EH (cell line): Measurements from ENCODE around the gene GREB1.

Experiments
- DNase-seq: peaks from one replicate; pipeline ENCODE4 v3.0.0-alpha.2; 2015; ENCODE audit warnings: low read depth

GREB1 gene

GRCh38 chr2:11562011-11562410 is 28.2 kb downstream of the GREB1 start:
- no peak for DNase-seq

GRCh38 chr2:11562476-11562875 is 28.6 kb downstream of the GREB1 start:
- DNase-seq, result no peak

- DNase-seq, result no peak
Observed at GRCh38 chr2:11563784-11564666, 30.2 kb downstream of the GREB1 start.

- no peak for DNase-seq
Observed at GRCh38 chr2:11564816-11565567, 31.1 kb downstream of the GREB1 start.

GRCh38 chr2:11566383-11566782 is 32.5 kb downstream of the GREB1 start:
- DNase-seq, result no peak

GRCh38 chr2:11567631-11568031 is 33.8 kb downstream of the GREB1 start:
- DNase-seq, result no peak

- DNase-seq, result no peak
Observed at GRCh38 chr2:11568436-11568835, 34.6 kb downstream of the GREB1 start.

- DNase-seq, result no peak
Observed at GRCh38 chr2:11569636-11570035, 35.8 kb downstream of the GREB1 start.

GRCh38 chr2:11571170-11571569 is 37.3 kb downstream of the GREB1 start:
- DNase-seq, result no peak

- no peak for DNase-seq
Observed at GRCh38 chr2:11572996-11573395, 39.2 kb downstream of the GREB1 start.

- DNase-seq, result peak; percentile 63
Observed at GRCh38 chr2:11573418-11574175, 39.8 kb downstream of the GREB1 start.

GRCh38 chr2:11574176-11575046 is 40.6 kb downstream of the GREB1 start:
- DNase-seq, result no peak

- DNase-seq, result no peak
Observed at GRCh38 chr2:11576398-11576797, 42.6 kb downstream of the GREB1 start.

GRCh38 chr2:11577101-11577883 is 43.4 kb downstream of the GREB1 start:
- DNase-seq, result no peak

- DNase-seq, result no peak
Observed at GRCh38 chr2:11578081-11578948, 44.5 kb downstream of the GREB1 start.

- no peak for DNase-seq
Observed at GRCh38 chr2:11578986-11579774, 45.3 kb downstream of the GREB1 start.

- no peak for DNase-seq
Observed at GRCh38 chr2:11579867-11580659, 46.2 kb downstream of the GREB1 start.

GRCh38 chr2:11580697-11581096 is 46.9 kb downstream of the GREB1 start:
- DNase-seq, result no peak
